Smooth muscle cell of the pulmonary artery (primary cell): Measurements from ENCODE around the gene MTSS2. TPM values are rescaled to one million over a fixed set of nuclear protein-coding genes. Genes with fewer than 3 reads are reported as not detected.

Source experiments
- total RNA-seq: library from RNA; depleted of rRNA; stranded (reverse); fragments of >200 nt; gene quantifications from 2 replicates; pipeline ENCODE4 v1.2.3, GENCODE V29; 2014

The MTSS2 gene
- 29.5 and 31.2 TPM in 2 replicates for total RNA-seq

GRCh38 chr16:70685938-70686375 is at the start of gene MTSS2:
TSS of gene MTSS2 (minus strand) at chr16:70686053. CDS start at chr16:70685791, 262 bp downstream.

GRCh38 chr16:70646260-70647241 is 39.3 kb downstream of the MTSS2 start, which contains the start of gene IL34:
TSS of gene IL34 (plus strand) at chr16:70646559. CDS start at chr16:70646948, 389 bp downstream.

Other genes with a start within 250 kb of the MTSS2 start
- gene ST3GAL2, start 247.0 kb downstream of the MTSS2 start, total RNA-seq, result 33.1 and 38.9 TPM in 2 replicates
- 8.7 and 12.3 TPM in 2 replicates for gene FCSK, start 231.5 kb downstream of the MTSS2 start, total RNA-seq
- 76.0 and 86.2 TPM in 2 replicates for gene COG4, start 162.5 kb downstream of the MTSS2 start, total RNA-seq
- gene SF3B3, start 162.2 kb downstream of the MTSS2 start, total RNA-seq, result 153 and 164 TPM in 2 replicates
- gene IL34, start 39.5 kb downstream of the MTSS2 start, total RNA-seq, result 8.1 and 27.3 TPM in 2 replicates
- 30.7 and 58.5 TPM in 2 replicates for gene VAC14, start 115.1 kb upstream of the MTSS2 start, total RNA-seq